ENCODE data around the gene TPRN. TPM values are rescaled to one million over a fixed set of nuclear protein-coding genes. Genes with fewer than 3 reads are reported as not detected.

The TPRN gene
- total RNA-seq, 1 donor from 2014 or later = 10.6 TPM

DNA sequence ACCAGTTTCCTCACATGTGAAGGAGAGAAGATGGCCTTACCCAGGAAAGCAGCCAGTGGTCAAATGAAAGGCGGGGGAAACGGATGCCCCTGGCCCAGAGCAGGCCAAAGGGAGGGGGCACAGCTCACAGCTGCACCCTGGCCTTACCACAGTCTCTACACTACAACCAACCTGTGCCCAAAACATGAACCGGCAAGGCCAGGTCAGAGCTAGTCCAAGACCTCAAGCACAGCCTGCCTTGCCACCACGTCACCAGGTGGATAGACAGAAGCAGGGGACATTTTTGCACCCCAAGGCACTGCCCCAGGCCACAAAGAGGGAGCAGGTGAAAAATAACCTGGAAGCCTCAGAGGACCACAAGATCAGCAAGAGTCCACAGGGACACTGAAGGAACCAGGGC lies 57.1 kb downstream of the TPRN start:
- DNase-seq (ENCODE audit: low read depth) = no peak

DNA sequence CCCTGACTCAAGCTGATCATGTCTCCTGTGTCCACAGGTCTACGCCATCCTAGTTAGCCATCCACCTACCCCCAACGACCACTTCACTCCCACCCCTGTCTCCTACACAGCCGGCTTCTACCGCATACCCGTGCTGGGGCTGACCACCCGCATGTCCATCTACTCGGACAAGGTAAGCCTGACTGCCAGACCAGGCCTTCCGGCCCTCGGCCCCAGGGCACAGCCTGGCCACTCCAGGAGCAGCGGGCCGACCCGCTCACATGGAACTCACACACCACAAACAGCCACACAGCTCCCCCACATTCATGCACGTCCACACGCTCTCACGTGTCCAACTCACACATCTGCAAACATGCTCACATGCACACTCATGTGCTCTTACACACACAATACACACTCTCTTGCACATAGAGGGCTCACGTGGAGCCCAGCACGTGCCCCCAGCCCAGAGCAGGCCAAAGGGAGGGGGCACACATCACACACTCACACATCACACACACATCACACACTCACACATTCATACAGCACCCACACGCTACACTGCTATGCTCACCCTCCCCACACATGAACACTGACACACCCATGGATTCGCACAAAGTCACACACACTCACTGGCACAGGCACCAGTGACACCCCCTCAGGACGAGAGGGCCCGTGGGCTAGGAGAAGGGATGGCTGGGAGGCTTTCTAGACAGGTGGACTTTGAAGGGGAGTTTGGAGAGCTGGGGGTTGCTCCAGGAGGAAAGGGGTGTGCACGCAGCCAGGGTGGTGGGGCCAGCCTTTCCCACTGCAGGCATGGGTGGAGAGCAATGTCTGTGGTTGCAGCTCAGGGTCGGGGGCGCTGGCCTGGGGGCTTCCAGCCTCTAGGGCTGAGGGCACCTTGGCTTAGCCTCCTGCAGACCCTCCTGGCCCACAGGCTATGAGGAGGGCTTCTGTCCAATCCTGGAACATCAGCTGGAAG lies 58.3 kb downstream of the TPRN start:
- no peak for DNase-seq (ENCODE audit: low read depth)

Other genes starting within 250 kb of the TPRN start
- 0.40 TPM in 1 of 2 replicates, not detected in the other for gene LCN12, start 248.5 kb downstream of the TPRN start, total RNA-seq
- 0.45 TPM in 1 of 2 replicates, not detected in the other for gene PTGDS, start 223.2 kb downstream of the TPRN start, total RNA-seq
- not detected in 2 replicates for gene LCNL1, start 217.7 kb downstream of the TPRN start, total RNA-seq
- gene PAXX, start 208.3 kb downstream of the TPRN start, total RNA-seq = 13.6 and 26.9 TPM in 2 replicates
- 0.85 and 1.9 TPM in 2 replicates for gene CLIC3, start 204.2 kb downstream of the TPRN start, total RNA-seq
- gene ABCA2, start 172.5 kb downstream of the TPRN start, total RNA-seq = 7.5 and 53.0 TPM in 2 replicates
- gene FUT7, start 168.7 kb downstream of the TPRN start, total RNA-seq = not detected in 2 replicates
- 7.1 and 21.6 TPM in 2 replicates for gene NPDC1, start 154.6 kb downstream of the TPRN start, total RNA-seq
- gene ENTPD2, start 146.7 kb downstream of the TPRN start, total RNA-seq = 0.17 and 0.35 TPM in 2 replicates
- gene SAPCD2, start 130.2 kb downstream of the TPRN start, total RNA-seq = 0.99 and 12.0 TPM in 2 replicates
- 6.4 and 7.1 TPM in 2 replicates for gene UAP1L1, start 123.2 kb downstream of the TPRN start, total RNA-seq
- 67.6 and 71.4 TPM in 2 replicates for gene MAN1B1, start 113.8 kb downstream of the TPRN start, total RNA-seq
- 42.3 and 70.2 TPM in 2 replicates for gene DPP7, start 86.0 kb downstream of the TPRN start, total RNA-seq
- gene GRIN1, start 61.6 kb downstream of the TPRN start, total RNA-seq = 0.30 TPM in 1 of 2 replicates, not detected in the other
- gene LRRC26, start 30.7 kb downstream of the TPRN start, total RNA-seq = not detected in 2 replicates
- gene TMEM210, start 28.7 kb downstream of the TPRN start, total RNA-seq = not detected in 2 replicates
- 10.4 and 28.9 TPM in 2 replicates for gene ANAPC2, start 12.2 kb downstream of the TPRN start, total RNA-seq
- gene SSNA1, start 12.1 kb downstream of the TPRN start, total RNA-seq = 45.5 and 76.2 TPM in 2 replicates
- gene TMEM203, start 4.9 kb upstream of the TPRN start, total RNA-seq = 30.2 and 42.8 TPM in 2 replicates
- 2.3 and 6.2 TPM in 2 replicates for gene NDOR1, start 5.0 kb upstream of the TPRN start, total RNA-seq
- 1.2 TPM in 1 of 2 replicates, not detected in the other for gene RNF208, start 21.5 kb upstream of the TPRN start, total RNA-seq
- 0.20 and 0.87 TPM in 2 replicates for gene CYSRT1, start 24.4 kb upstream of the TPRN start, total RNA-seq
- gene RNF224, start 26.8 kb upstream of the TPRN start, total RNA-seq = 0.15 and 0.52 TPM in 2 replicates
- gene SLC34A3, start 30.2 kb upstream of the TPRN start, total RNA-seq = not detected in 2 replicates
- gene TUBB4B, start 40.5 kb upstream of the TPRN start, total RNA-seq = 153 and 288 TPM in 2 replicates
- gene STPG3, start 50.5 kb upstream of the TPRN start, total RNA-seq = not detected in 2 replicates
- gene NELFB, start 54.6 kb upstream of the TPRN start, total RNA-seq = 55.4 and 62.2 TPM in 2 replicates
- 36.3 and 42.1 TPM in 2 replicates for gene TOR4A, start 77.0 kb upstream of the TPRN start, total RNA-seq
- gene NRARP, start 101.5 kb upstream of the TPRN start, total RNA-seq = 0.55 and 1.0 TPM in 2 replicates
- gene EXD3, start 222.4 kb upstream of the TPRN start, total RNA-seq = 11.6 and 12.2 TPM in 2 replicates
- gene NOXA1, start 222.7 kb upstream of the TPRN start, total RNA-seq = 2.1 and 2.8 TPM in 2 replicates
- gene ENTPD8, start 240.6 kb upstream of the TPRN start, total RNA-seq = 0.05 and 0.17 TPM in 2 replicates